OCI-LY7 (cell line): Measurements from ENCODE around the gene MBTPS1. TPM values are rescaled to one million over a fixed set of nuclear protein-coding genes. Genes with fewer than 3 reads are reported as not detected.

Experiments used
- BruUV-seq: library from RNA; stranded (reverse); fragments of 400-500 nt; replicated peaks from 2 replicates; lab custom pipeline; 2021; lab: Mats Ljungman, UMichigan
- CTCF ChIA-PET: fragments of 300-600 bp; sonication (Branson Sonifier 250); formaldehyde crosslinking; loops from one replicate; lab custom pipeline; 2022; ENCODE audit warnings: antibody characterized with exemption; ENCODE audit not compliant: unreplicated experiment; lab: Charles Lee
- POLR2A ChIA-PET: fragments of 300-600 bp; sonication (Branson Sonifier 250); formaldehyde crosslinking; loops from one replicate; lab custom pipeline; 2022; ENCODE audit warnings: antibody characterized with exemption; lab: Charles Lee
- DNase-seq: peaks from one replicate; pipeline ENCODE4 v3.0.0-alpha.2; 2015; ENCODE audit warnings: low spot score
- H2AFZ ChIP-seq: fragments of 200-600 bp; sonication (generic), shearing (Covaris generic); 2 replicates; pipeline ENCODE4 v1.6.1; 2014; ENCODE audit warnings: mild to moderate bottlenecking, antibody characterized with exemption, low read length, moderate library complexity
- H3K27ac ChIP-seq: fragments of 200-600 bp; sonication (generic); 2 replicates; pipeline ENCODE4 v1.5.1; 2014; ENCODE audit warnings: mixed run types, low read depth, mild to moderate bottlenecking, moderate library complexity, low read length, inconsistent platforms; ENCODE audit not compliant: poor library complexity, severe bottlenecking
- H3K36me3 ChIP-seq: fragments of 200-600 bp; sonication (generic); 2 replicates; pipeline ENCODE4 v1.6.1; 2014; ENCODE audit warnings: mild to moderate bottlenecking, antibody characterized with exemption, low read length, moderate library complexity, mixed read lengths; ENCODE audit not compliant: insufficient read depth
- H3K4me1 ChIP-seq: fragments of 200-600 bp; sonication (generic); 2 replicates; pipeline ENCODE4 v1.5.1; 2014; ENCODE audit warnings: mild to moderate bottlenecking, low read length; ENCODE audit not compliant: insufficient read depth, poor library complexity, severe bottlenecking
- H3K4me2 ChIP-seq: fragments of 200-600 bp; sonication (generic); 2 replicates; pipeline ENCODE4 v1.6.1; 2014; ENCODE audit warnings: mild to moderate bottlenecking, low read length
- H3K4me3 ChIP-seq: fragments of 200-600 bp; sonication (generic); 2 replicates; pipeline ENCODE4 v1.5.1; 2014; ENCODE audit warnings: mild to moderate bottlenecking, low read depth, low read length; ENCODE audit not compliant: poor library complexity, severe bottlenecking
- H3K79me2 ChIP-seq: fragments of 200-600 bp; sonication (generic); 2 replicates; pipeline ENCODE4 v1.6.1; 2016; ENCODE audit warnings: low read depth, mild to moderate bottlenecking, low read length, moderate library complexity, mixed read lengths; ENCODE audit not compliant: insufficient read depth
- H3K9me2 ChIP-seq: fragments of 200-600 bp; sonication (generic); 2 replicates; pipeline ENCODE4 v1.6.1; 2016; ENCODE audit warnings: mild to moderate bottlenecking, low read length, mixed read lengths; ENCODE audit not compliant: insufficient read depth
- H3K9me3 ChIP-seq: fragments of 200-600 bp; sonication (generic); 2 replicates; pipeline ENCODE4 v1.6.1; 2014; ENCODE audit warnings: mild to moderate bottlenecking, mixed run types, low read length, mixed read lengths
- H4K20me1 ChIP-seq: fragments of 200-600 bp; sonication (generic); 2 replicates; pipeline ENCODE4 v1.6.1; 2014; ENCODE audit warnings: mild to moderate bottlenecking, antibody characterized with exemption, low read length, moderate library complexity, mixed read lengths; ENCODE audit not compliant: insufficient read depth
- CTCF ChIP-seq: fragments of 200-600 bp; sonication (generic); conservative IDR thresholded peaks from 2 replicates; pipeline ENCODE4 v1.5.1; 2014; ENCODE audit warnings: mild to moderate bottlenecking, antibody characterized with exemption, low read length, moderate library complexity, mixed read lengths
- EZH2phosphoT487 ChIP-seq: fragments of 200-600 bp; sonication (generic); IDR thresholded peaks from 2 replicates; pipeline ENCODE4 v1.6.1; 2018; ENCODE audit warnings: low read depth, borderline replicate concordance, mild to moderate bottlenecking, mixed run types, antibody characterized with exemption, low read length, moderate library complexity, mixed read lengths
- intact Hi-C: fragments of 100-400 bp; cut with micrococcal nuclease; formaldehyde crosslinking; loops from one replicate; pipeline ENCODE4 v1.10.0; 2022; ENCODE audit not compliant: unreplicated experiment
- total RNA-seq, 2 experiments: library from RNA; depleted of rRNA in 1 of 2; stranded (reverse); fragments of >200 nt in 1 of 2; shearing (Covaris generic) in 1 of 2; gene quantifications; 2 replicates each; pipeline ENCODE4 v1.2.3, GENCODE V29; 2014 to 2022

The MBTPS1 gene
- total RNA-seq, 2 experiments from 2014 or later, result 49.6 to 65.2 TPM

DNA sequence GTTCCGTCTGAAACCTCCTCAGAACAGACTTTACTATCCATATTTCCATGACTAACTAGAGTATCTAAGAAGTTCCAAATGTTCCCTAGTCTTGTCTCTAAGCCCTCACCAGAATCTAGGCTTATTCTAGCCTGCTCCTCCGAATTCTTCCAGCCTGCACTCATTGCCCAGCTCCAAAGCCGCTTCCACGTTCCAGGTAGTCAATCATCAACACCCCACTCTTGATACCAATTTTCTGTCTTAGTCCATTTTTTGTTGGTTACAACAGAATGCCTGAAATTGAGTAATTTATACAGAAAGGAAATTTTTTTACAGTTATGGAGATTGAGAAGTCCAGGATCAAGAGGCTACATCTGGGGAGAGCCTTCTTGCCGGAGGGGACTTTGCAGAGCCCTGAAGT, 95.3 kb downstream of the MBTPS1 start:
- no peak for TF ChIP-seq CTCF
- TF ChIP-seq EZH2phosphoT487, result no peak
- no peak overlapping the region for H3K27ac ChIP-seq
- H3K79me2 ChIP-seq, result no peaks in the 10 kb centered on the region
- no peak overlapping the region for H3K4me2 ChIP-seq
- ChIA-PET CTCF (no interaction called here), POLR2A (no interaction called here)
- intact Hi-C loops, result no loop called here
- H3K36me3 ChIP-seq, result no peaks in the 10 kb centered on the region
- H3K4me3 ChIP-seq, result no peak overlapping the region
- H2AFZ ChIP-seq, result no peak overlapping the region
- no TSS peak for BruUV-seq
- H3K4me1 ChIP-seq, result no peaks in the 10 kb centered on the region
- H4K20me1 ChIP-seq, result no peaks in the 10 kb centered on the region
- no peaks in the 10 kb centered on the region for H3K9me2 ChIP-seq
- no peak for DNase-seq
- no peaks in the 10 kb centered on the region for H3K9me3 ChIP-seq

DNA sequence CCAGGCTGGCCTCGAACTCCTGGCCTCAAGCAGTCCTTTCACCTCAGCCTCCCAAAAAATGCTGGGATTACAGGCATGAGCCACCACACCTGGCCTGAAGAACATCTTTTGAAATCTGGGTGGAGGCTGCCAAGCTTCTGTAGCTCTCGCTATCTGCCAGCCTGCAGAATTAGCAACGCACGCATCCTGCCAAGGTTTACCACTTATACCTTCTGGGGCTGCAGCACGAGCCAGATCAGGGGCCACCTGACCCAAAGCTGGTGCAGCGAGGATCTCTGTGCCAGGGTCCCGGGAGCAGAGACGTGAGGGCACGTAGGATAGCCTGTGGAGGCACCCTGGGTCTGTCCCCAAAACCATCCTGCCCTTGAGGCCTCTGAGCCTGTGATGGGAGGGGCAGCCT, 96.4 kb downstream of the MBTPS1 start:
- no peaks in the 10 kb centered on the region for H3K9me2 ChIP-seq
- CTCF ChIA-PET, result no interaction called here
- H2AFZ ChIP-seq, result no peak overlapping the region
- no peak overlapping the region for H3K27ac ChIP-seq
- no peak for DNase-seq
- intact Hi-C loops, result no loop called here
- no peaks in the 10 kb centered on the region for H3K4me1 ChIP-seq
- no peaks in the 10 kb centered on the region for H4K20me1 ChIP-seq
- POLR2A ChIA-PET, result no interaction called here
- no peaks in the 10 kb centered on the region for H3K79me2 ChIP-seq
- no peak overlapping the region for H3K4me2 ChIP-seq
- H3K36me3 ChIP-seq, result no peaks in the 10 kb centered on the region
- BruUV-seq, result no TSS peak
- no peaks in the 10 kb centered on the region for H3K9me3 ChIP-seq
- TF ChIP-seq CTCF (no peak), EZH2phosphoT487 (no peak)
- no peak overlapping the region for H3K4me3 ChIP-seq

DNA sequence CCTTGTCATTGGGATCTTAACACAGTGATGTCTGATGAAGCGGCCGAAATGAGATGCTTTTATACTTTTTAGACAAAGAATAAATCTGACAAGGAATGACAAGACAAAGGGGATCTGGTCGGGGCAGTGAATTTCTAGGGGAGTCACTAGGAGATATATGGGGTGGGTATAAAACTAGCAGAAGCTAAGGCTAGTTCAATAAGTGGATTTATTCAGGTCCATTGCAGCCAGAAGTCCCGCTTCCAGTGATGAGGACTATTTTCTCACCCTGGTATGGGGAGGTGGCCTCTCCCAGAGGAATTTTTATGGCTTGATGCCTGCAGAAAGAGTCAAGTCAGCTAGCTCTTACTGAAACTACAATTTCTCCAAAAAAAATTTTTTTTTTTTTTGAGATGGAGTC, 98.0 kb downstream of the MBTPS1 start:
- Histone ChIP-seq H4K20me1 (no peaks in the 10 kb centered on the region), H3K4me1 (peaks cover 4% of the 10 kb centered on the region), H3K4me2 (no peak overlapping the region), H3K9me3 (no peaks in the 10 kb centered on the region), H3K27ac (no peak overlapping the region), H3K36me3 (no peaks in the 10 kb centered on the region), H3K79me2 (no peaks in the 10 kb centered on the region), H3K4me3 (no peak overlapping the region), H2AFZ (no peak overlapping the region), H3K9me2 (no peaks in the 10 kb centered on the region)
- DNase-seq, result no peak
- intact Hi-C loops, result loop anchor here (10.0 kb wide), 1 partner anchor 214 kb away; the partner anchor contains the start of gene HSBP1
- TF ChIP-seq EZH2phosphoT487 (no peak), CTCF (no peak)
- no TSS peak for BruUV-seq
- ChIA-PET CTCF (no interaction called here), POLR2A (no interaction called here)
